Astrocyte (in vitro differentiated cells and primary cell): ENCODE results near the gene ASMTL. TPM values are rescaled to one million over a fixed set of nuclear protein-coding genes. Genes with fewer than 3 reads are reported as not detected.

Experiments used
- DNase-seq: peaks from one replicate; pipeline ENCODE4 v3.0.0-alpha.2; 2010; ENCODE audit warnings: low read depth
- FAIRE-seq: peaks from 2 replicates; lab custom pipeline; 2011; peaks lifted over from hg19 to GRCh38; lab: Jason Lieb, UNC
- H2AFZ ChIP-seq: 2 replicates; pipeline ENCODE4 v1.6.0; 2012; ENCODE audit warnings: low read depth, low read length, inconsistent platforms
- H3K27ac ChIP-seq: 2 replicates; pipeline ENCODE4 v1.5.1; 2011; ENCODE audit warnings: low read depth, low read length, inconsistent platforms
- H3K27me3 ChIP-seq: 2 replicates; pipeline ENCODE4 v1.6.0; 2011; ENCODE audit warnings: low read length, inconsistent platforms; ENCODE audit not compliant: insufficient read depth
- H3K36me3 ChIP-seq: 2 replicates; pipeline ENCODE4 v1.5.1; 2011; ENCODE audit warnings: low read length, inconsistent platforms; ENCODE audit not compliant: insufficient read depth
- H3K4me1 ChIP-seq: 2 replicates; pipeline ENCODE4 v1.5.1; 2011; ENCODE audit warnings: low read length, inconsistent platforms; ENCODE audit not compliant: insufficient read depth
- H3K4me2 ChIP-seq: 2 replicates; pipeline ENCODE4 v1.6.0; 2012; ENCODE audit warnings: low read length, inconsistent platforms
- H3K4me3 ChIP-seq: 2 replicates; pipeline ENCODE4 v1.5.1; 2011; ENCODE audit warnings: low read depth, mild to moderate bottlenecking, low read length, inconsistent platforms; ENCODE audit not compliant: insufficient read depth
- H3K79me2 ChIP-seq: 2 replicates; pipeline ENCODE4 v1.6.0; 2012; ENCODE audit warnings: mild to moderate bottlenecking, low read length, inconsistent platforms; ENCODE audit not compliant: insufficient read depth
- H3K9ac ChIP-seq: 2 replicates; pipeline ENCODE4 v1.6.0; 2012; ENCODE audit warnings: mild to moderate bottlenecking, low read length, inconsistent platforms
- H3K9me3 ChIP-seq: 2 replicates; pipeline ENCODE4 v1.5.1; 2012; ENCODE audit warnings: low read depth, mild to moderate bottlenecking, low read length, inconsistent platforms; ENCODE audit not compliant: insufficient read depth
- H4K20me1 ChIP-seq: 2 replicates; pipeline ENCODE4 v1.6.0; 2012; ENCODE audit warnings: low read length, inconsistent platforms; ENCODE audit not compliant: insufficient read depth
- H3K27ac Mint-ChIP-seq: one replicate; pipeline ENCODE4 v1.8.0; 2021; ENCODE audit warnings: mild to moderate bottlenecking, mixed read lengths; ENCODE audit not compliant: unreplicated experiment
- H3K27me3 Mint-ChIP-seq: one replicate; pipeline ENCODE4 v1.8.0; 2021; ENCODE audit warnings: low read depth, mixed read lengths; ENCODE audit not compliant: unreplicated experiment
- H3K36me3 Mint-ChIP-seq: one replicate; pipeline ENCODE4 v1.8.0; 2021; ENCODE audit warnings: low read depth, mixed read lengths; ENCODE audit not compliant: unreplicated experiment
- H3K4me1 Mint-ChIP-seq: one replicate; pipeline ENCODE4 v1.8.0; 2021; ENCODE audit warnings: low read depth, mixed read lengths; ENCODE audit not compliant: unreplicated experiment
- H3K4me3 Mint-ChIP-seq: one replicate; pipeline ENCODE4 v1.8.0; 2021; ENCODE audit warnings: mild to moderate bottlenecking, moderate library complexity, mixed read lengths; ENCODE audit not compliant: unreplicated experiment
- H3K9me3 Mint-ChIP-seq: one replicate; pipeline ENCODE4 v1.8.0; 2021; ENCODE audit warnings: mild to moderate bottlenecking, mixed read lengths; ENCODE audit not compliant: unreplicated experiment
- CTCF ChIP-seq: IDR thresholded peaks from 2 replicates; pipeline ENCODE4 v1.5.1; 2011; ENCODE audit warnings: low read depth, mild to moderate bottlenecking, inconsistent platforms, low read length, moderate library complexity; ENCODE audit not compliant: insufficient read depth
- EZH2 ChIP-seq: IDR thresholded peaks from 2 replicates; pipeline ENCODE4 v1.6.1; 2012; ENCODE audit warnings: mild to moderate bottlenecking, low read length, inconsistent platforms; ENCODE audit not compliant: insufficient read depth
- total RNA-seq: library from RNA; stranded (reverse); gene quantifications from 2 replicates; pipeline ENCODE4 v1.2.1, GENCODE V29; 2021

ASMTL gene
- total RNA-seq, 1 donor from 2014 or later, result 22.1 TPM

DNA sequence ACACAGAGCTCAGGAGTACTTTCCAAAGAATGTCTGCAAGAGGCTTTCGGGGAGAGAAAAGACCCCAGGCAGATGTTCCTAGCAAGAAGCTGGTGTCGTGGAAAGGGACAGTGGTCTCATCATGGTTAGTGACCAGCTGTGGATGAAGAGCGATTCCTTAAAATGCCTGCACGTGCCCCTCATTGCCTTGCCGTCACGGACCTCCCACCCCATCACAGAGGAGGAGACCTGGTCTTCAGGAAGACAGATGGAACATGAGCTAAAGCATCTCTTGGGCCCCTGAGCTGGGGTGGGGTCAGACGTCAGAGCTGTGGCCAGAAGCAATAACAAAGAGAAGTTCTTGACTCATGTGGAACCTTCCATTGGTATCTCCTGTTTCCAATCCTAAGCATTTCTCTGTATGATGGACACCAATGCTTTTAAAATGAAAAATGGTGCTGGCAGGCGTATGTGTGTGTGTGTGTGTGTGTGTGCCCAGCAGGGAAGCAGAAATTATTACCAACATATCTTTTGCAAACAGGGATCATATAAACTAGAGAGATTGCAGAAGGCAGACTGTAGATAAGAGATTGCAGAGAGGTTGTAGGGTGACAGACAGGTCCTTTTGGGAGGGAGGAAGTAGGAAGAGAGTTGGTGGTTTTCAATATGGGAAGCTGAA, 25.2 kb upstream of the ASMTL start:
- Histone ChIP-seq H3K79me2 (no peaks in the 10 kb centered on the region), H3K4me3 (no peak overlapping the region), H3K27ac (no peak overlapping the region), H3K9me3 (peaks cover 2% of the 10 kb centered on the region), H3K9ac (no peak overlapping the region), H3K36me3 (no peaks in the 10 kb centered on the region), H4K20me1 (no peaks in the 10 kb centered on the region), H2AFZ (no peak overlapping the region), H3K4me2 (no peak overlapping the region), H3K27me3 (no peaks in the 10 kb centered on the region), H3K4me1 (no peaks in the 10 kb centered on the region)
- Mint-ChIP-seq H3K27me3 (peaks cover 2% of the 10 kb centered on the region), H3K27ac (no peak overlapping the region), H3K9me3 (peaks cover 17% of the 10 kb centered on the region), H3K36me3 (no peaks in the 10 kb centered on the region), H3K4me1 (peaks cover 1% of the 10 kb centered on the region), H3K4me3 (no peak overlapping the region)
- TF ChIP-seq EZH2 (no peak), CTCF (no peak)
- DNase-seq (no peak), FAIRE-seq (no peak)

- H3K4me3 ChIP-seq, result no peak overlapping the region
- DNase-seq, result no peak
- H2AFZ ChIP-seq, result no peak overlapping the region
- peaks cover 1% of the 10 kb centered on the region for H3K4me1 Mint-ChIP-seq
- no peaks in the 10 kb centered on the region for H4K20me1 ChIP-seq
- H3K27me3 ChIP-seq, result no peaks in the 10 kb centered on the region
- no peak overlapping the region for H3K9ac ChIP-seq
- no peak overlapping the region for H3K27ac ChIP-seq
- no peak for FAIRE-seq
- no peaks in the 10 kb centered on the region for H3K36me3 ChIP-seq
- no peak overlapping the region for H3K27ac Mint-ChIP-seq
- H3K9me3 Mint-ChIP-seq, result peaks cover 17% of the 10 kb centered on the region
- H3K4me2 ChIP-seq, result no peak overlapping the region
- H3K36me3 Mint-ChIP-seq, result no peaks in the 10 kb centered on the region
- no peaks in the 10 kb centered on the region for H3K79me2 ChIP-seq
- TF ChIP-seq CTCF (no peak), EZH2 (no peak)
- H3K4me1 ChIP-seq, result no peaks in the 10 kb centered on the region
- H3K9me3 ChIP-seq, result peaks cover 2% of the 10 kb centered on the region
- H3K4me3 Mint-ChIP-seq, result no peak overlapping the region
- H3K27me3 Mint-ChIP-seq, result peaks cover 2% of the 10 kb centered on the region
These were observed 24.5 kb upstream of the ASMTL start for GRCh38 chrX:1477229-1477628.

GRCh38 chrX:1476682-1477081, 24.0 kb upstream of the ASMTL start:
- peaks cover 1% of the 10 kb centered on the region for H3K4me1 Mint-ChIP-seq
- no peak overlapping the region for H3K4me3 Mint-ChIP-seq
- Histone ChIP-seq H3K27me3 (no peaks in the 10 kb centered on the region), H3K9ac (no peak overlapping the region), H2AFZ (no peak overlapping the region), H3K79me2 (no peaks in the 10 kb centered on the region), H3K27ac (no peak overlapping the region), H4K20me1 (no peaks in the 10 kb centered on the region), H3K4me1 (no peaks in the 10 kb centered on the region), H3K4me2 (no peak overlapping the region), H3K9me3 (peaks cover 2% of the 10 kb centered on the region), H3K4me3 (no peak overlapping the region), H3K36me3 (no peaks in the 10 kb centered on the region)
- H3K36me3 Mint-ChIP-seq, result no peaks in the 10 kb centered on the region
- peaks cover 13% of the 10 kb centered on the region for H3K9me3 Mint-ChIP-seq
- TF ChIP-seq EZH2 (no peak), CTCF (no peak)
- peaks cover 2% of the 10 kb centered on the region for H3K27me3 Mint-ChIP-seq
- DNase-seq (no peak), FAIRE-seq (no peak)
- no peak overlapping the region for H3K27ac Mint-ChIP-seq
